Esophagus (tissue), 2 donors: ENCODE data around the gene MAP2K5. TPM values are rescaled to one million over a fixed set of nuclear protein-coding genes. Genes with fewer than 3 reads are reported as not detected.

Experiments used
- H3K27ac ChIP-seq, 2 donors: one replicate each; pipeline ENCODE4 v1.5.1; 2013; ENCODE audit warnings: low read depth in 2 of 2, mild to moderate bottlenecking in 2 of 2, inconsistent platforms in 1 of 2, low read length in 1 of 2, moderate library complexity in 1 of 2
- H3K27me3 ChIP-seq, 2 donors: one replicate each; pipeline ENCODE4 v1.6.1; 2013; ENCODE audit warnings: low read length in 2 of 2, control low read depth in 1 of 2, mild to moderate bottlenecking in 1 of 2; ENCODE audit not compliant: insufficient read depth in 2 of 2, control insufficient read depth in 1 of 2
- H3K36me3 ChIP-seq, 2 donors: one replicate each; pipeline ENCODE4 v1.6.1; 2013; ENCODE audit warnings: low read length in 1 of 2; ENCODE audit not compliant: control insufficient read depth in 2 of 2, insufficient read depth in 2 of 2
- H3K4me1 ChIP-seq, 2 donors: one replicate each; pipeline ENCODE4 v1.6.1; 2013; ENCODE audit warnings: low read length in 1 of 2; ENCODE audit not compliant: control insufficient read depth in 2 of 2, insufficient read depth in 2 of 2
- H3K4me3 ChIP-seq, 2 donors: one replicate each; pipeline ENCODE4 v1.5.1; 2013; ENCODE audit warnings: low read length in 2 of 2, mild to moderate bottlenecking in 2 of 2, low read depth in 1 of 2, moderate library complexity in 1 of 2
- H3K9me3 ChIP-seq, 2 donors: one replicate each; pipeline ENCODE4 v1.6.1; 2013; ENCODE audit warnings: mild to moderate bottlenecking in 2 of 2, low read depth in 1 of 2, low read length in 1 of 2, moderate library complexity in 1 of 2; ENCODE audit not compliant: control insufficient read depth in 2 of 2, insufficient read depth in 1 of 2
- WGBS, 2 donors: extraction: QIAGEN DNeasy Blood & Tissue Kit; methylation state at CpG; one replicate each; pipeline ENCODE4 v1.1.7; 2013; 5-methylcytosine and 5-hydroxymethylcytosine counted together
- polyA plus RNA-seq, 2 donors: library from polyadenylated mRNA; stranded (reverse); fragments of 200-250 nt; gene quantifications; one replicate each; pipeline ENCODE4 v1.2.3, GENCODE V29; 2013
- donor health status: healthy with polysubstance abuse.
- donor health status: Bipolar disorder and iron deficiency.

The MAP2K5 gene
- polyA plus RNA-seq, 2 donors: 3.2 to 5.0 TPM

DNA sequence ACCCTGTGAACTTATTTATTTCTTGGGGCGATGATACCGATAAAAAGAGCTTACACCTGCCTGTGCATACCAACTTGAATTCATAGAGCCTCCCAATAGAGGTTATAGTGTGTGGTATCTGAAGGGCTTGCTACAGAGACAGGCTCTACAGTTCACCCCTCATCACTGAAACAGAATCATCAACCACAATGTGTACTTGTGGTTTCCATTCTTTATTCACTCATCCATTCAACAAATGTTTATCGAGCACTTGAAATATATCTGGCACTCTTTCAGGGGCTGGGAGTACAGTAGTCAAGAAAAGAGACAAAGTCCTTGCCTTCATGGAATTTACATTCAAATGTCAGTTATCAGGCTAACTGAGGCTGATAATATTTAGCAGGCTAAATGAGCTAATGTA lies 148.4 kb downstream of the MAP2K5 start:
- Histone ChIP-seq H3K4me3 (no peak overlapping the region), H3K27ac (no peak overlapping the region), H3K27me3 (no peaks in the 10 kb centered on the region), H3K9me3 (no peaks in the 10 kb centered on the region), H3K4me1 (no peaks in the 10 kb centered on the region), H3K36me3 (no peaks in the 10 kb centered on the region)
- WGBS, 2 donors: 73 to 77% methylated on average over 3 of the region's 3 CpGs

DNA sequence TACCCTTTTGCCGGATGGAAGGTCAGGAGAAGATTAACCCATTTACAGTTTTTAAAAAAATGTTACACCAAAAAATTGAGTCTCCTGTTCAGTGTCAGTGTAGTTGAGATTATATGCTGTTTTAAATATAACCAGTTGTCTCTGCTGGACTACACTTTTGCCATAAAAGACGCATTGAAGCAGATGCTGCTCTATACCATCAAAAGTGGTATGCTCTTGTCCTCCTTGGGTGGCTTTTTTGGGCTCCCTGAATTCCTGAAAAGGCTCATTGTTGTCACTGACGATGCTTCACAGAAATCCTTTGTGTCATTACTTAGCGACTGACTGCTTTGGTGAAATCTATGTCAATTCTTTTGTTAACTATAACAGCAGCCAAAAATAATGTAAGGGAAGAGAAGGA lies 148.9 kb downstream of the MAP2K5 start:
- 80 to 86% methylated on average over 4 of the region's 4 CpGs for WGBS, 2 donors
- no peaks in the 10 kb centered on the region for H3K9me3 ChIP-seq
- no peaks in the 10 kb centered on the region for H3K36me3 ChIP-seq
- no peak overlapping the region for H3K4me3 ChIP-seq
- no peak overlapping the region for H3K27ac ChIP-seq
- no peaks in the 10 kb centered on the region for H3K4me1 ChIP-seq
- H3K27me3 ChIP-seq: no peaks in the 10 kb centered on the region

DNA sequence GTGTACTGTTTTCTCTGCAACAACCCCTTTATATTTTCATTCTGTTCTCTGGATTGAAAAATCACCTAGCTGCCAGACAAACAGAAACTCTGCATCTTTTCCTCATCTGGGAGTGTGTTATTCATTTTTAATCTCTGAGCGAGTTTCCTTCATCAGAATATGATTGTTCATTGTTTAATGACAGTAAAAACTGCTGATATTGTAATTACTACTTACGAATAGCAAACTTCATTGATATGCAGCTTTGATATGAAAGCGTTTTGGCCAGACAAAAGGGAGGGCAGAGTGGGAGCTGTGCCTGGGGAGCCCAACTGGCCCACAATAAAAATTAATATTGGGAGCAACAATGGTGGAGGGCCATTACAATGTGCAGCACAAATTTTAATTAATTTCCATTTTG lies 150.1 kb downstream of the MAP2K5 start:
- no peaks in the 10 kb centered on the region for H3K27me3 ChIP-seq
- 94 to 96% methylated on average over 3 of the region's 3 CpGs for WGBS, 2 donors
- no peaks in the 10 kb centered on the region for H3K36me3 ChIP-seq
- H3K4me3 ChIP-seq: no peak overlapping the region
- H3K4me1 ChIP-seq: no peaks in the 10 kb centered on the region
- H3K27ac ChIP-seq: no peak overlapping the region
- H3K9me3 ChIP-seq: no peaks in the 10 kb centered on the region

DNA sequence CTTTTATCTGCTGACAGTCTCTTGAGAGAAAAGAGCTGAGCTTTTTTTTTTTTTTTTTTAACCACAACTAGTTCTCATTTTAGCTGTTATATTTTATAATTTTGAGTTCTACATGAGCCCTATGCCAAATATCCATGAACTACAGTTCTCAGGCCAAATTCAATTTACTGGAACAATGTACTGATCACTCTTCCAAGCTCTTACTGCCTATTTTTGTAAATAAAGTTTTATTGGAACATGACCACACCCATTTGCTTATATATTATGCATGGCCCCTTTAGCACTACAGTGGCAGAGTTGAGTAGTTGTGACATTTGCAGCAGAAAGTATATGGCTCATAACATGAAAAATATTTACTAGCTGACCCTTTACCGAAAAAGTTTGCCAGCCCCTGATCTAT lies 153.6 kb downstream of the MAP2K5 start:
- no peaks in the 10 kb centered on the region for H3K36me3 ChIP-seq
- no peak overlapping the region for H3K4me3 ChIP-seq
- H3K9me3 ChIP-seq: no peaks in the 10 kb centered on the region
- H3K4me1 ChIP-seq: no peaks in the 10 kb centered on the region
- H3K27ac ChIP-seq: no peak overlapping the region
- 95 to 100% methylated on average over 1 of the region's 1 CpG for WGBS, 2 donors
- H3K27me3 ChIP-seq: no peaks in the 10 kb centered on the region

DNA sequence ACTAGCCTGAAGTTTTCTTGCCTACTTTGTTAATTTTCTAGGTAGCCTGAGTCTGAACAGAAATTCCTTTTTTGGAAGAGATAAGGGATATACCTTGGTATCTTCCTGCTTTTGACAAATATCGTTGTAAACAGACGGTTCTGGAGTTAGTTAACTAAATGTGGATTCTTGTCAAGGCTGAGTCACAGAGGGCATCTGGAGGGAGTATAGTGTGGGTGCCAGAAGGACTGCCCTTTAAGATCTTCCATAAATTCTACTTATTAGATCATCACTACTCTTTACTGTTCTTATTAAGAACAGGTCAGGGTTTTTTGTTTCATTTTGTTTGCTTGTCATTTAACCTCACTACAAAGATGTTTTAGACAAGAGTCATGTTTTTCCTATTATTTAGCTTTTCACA lies 157.5 kb downstream of the MAP2K5 start:
- WGBS, 2 donors: 92 to 98% methylated on average over 2 of the region's 2 CpGs
- Histone ChIP-seq H3K4me3 (no peak overlapping the region), H3K9me3 (no peaks in the 10 kb centered on the region), H3K4me1 (no peaks in the 10 kb centered on the region), H3K36me3 (no peaks in the 10 kb centered on the region), H3K27ac (no peak overlapping the region), H3K27me3 (no peaks in the 10 kb centered on the region)

DNA sequence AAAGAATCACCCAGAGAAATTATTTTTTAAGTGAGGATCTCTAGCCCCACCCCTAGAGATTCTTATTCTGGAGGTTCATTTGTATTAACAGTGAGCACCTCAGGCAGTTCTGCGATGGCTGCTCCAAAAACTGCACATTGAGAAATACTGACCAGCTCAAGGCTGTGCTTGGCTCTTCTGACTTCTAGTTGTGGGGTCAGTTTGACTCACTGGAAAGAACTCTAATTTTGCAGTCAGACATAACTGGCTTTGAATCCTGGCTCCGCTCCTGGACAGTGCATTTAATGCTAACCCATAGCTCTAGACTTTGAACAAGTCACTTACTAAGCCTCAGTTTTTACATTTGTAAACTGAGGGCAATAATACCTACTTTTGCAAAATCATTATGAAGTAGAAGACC lies 159.2 kb downstream of the MAP2K5 start:
- H3K27me3 ChIP-seq: no peaks in the 10 kb centered on the region
- H3K4me3 ChIP-seq: no peak overlapping the region
- H3K36me3 ChIP-seq: no peaks in the 10 kb centered on the region
- H3K9me3 ChIP-seq: no peaks in the 10 kb centered on the region
- 94 to 96% methylated on average over 2 of the region's 2 CpGs for WGBS, 2 donors
- no peak overlapping the region for H3K27ac ChIP-seq
- no peaks in the 10 kb centered on the region for H3K4me1 ChIP-seq

DNA sequence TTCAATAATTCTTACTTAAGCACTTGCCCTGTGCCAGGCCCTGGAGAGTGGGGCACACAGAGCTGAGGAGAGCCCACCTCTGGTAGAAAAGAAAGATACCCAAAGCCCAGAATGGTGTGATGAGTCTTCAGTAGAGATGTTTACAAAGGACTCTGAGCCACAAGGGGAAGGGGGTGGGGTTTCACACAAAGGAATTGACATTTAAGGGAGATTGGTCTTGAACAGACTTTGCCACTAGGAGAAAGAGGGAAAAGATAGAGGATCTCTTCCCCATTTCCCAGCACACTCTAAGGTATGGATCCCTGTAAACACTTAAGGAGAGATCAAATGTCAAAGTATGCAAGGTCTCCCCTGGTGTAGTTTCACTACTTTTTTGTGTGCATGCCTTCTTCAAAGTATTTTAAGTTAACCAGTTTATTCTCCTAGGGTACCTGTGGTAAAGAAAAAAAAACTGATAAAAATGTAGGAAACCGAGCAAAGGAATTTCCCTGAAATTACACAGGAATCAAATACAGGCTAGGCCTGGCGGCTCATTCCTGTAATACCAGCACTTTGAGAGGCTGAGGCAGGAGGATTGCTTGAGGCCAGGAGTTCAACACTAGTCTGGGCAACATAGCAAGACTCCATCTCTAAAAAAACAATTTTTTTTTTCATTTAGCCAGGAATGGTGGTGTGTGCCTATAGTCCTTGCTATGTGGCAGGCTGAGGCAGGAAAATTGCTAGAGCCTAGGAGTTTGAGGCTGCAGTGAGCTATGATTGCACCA lies 165.2 kb downstream of the MAP2K5 start:
- WGBS, 2 donors: 97 to 98% methylated on average over 2 of the region's 2 CpGs
- Histone ChIP-seq H3K4me1 (no peaks in the 10 kb centered on the region), H3K36me3 (no peaks in the 10 kb centered on the region), H3K4me3 (no peak overlapping the region), H3K27ac (no peak overlapping the region), H3K9me3 (no peaks in the 10 kb centered on the region), H3K27me3 (no peaks in the 10 kb centered on the region)

DNA sequence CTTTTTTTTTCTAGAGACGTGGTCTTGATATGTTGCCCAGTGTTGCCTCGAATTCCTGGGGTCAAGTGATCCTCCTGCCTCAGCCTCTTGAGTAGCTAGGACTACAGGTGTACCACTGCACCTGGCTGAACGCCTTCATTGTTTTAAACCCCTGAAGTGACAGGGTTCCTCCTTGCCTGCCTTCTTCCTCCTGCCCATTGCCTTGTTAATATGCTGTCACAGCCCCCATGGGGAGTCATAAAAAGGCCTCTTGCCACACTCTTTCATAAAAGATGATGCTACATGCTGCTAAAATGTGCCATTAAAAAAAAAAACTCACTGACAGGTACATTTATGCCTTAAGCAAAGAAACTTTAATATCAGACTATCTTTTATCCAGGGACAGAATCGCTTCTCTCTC lies 166.0 kb downstream of the MAP2K5 start:
- 86 to 87% methylated on average over 4 of the region's 4 CpGs for WGBS, 2 donors
- H3K9me3 ChIP-seq: no peaks in the 10 kb centered on the region

DNA sequence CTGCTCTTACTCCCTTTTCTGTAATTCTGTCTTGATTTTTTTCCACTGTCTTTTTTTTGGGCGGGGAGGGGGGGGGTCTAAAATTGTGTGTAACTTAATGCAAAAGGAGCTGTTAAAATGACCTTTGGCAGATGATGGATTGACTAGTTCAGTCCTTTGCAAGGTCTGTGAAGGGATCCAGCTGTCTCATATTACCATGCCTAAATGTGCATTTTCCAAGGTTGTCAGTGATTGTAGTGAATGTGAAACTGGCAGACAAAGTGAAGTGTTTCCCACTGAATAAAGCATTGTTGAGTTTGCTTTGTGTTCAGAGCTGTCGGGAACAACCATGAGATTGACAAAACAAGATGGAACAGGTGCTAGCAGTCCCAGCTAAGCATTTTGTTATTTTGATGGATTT lies 172.7 kb downstream of the MAP2K5 start:
- Histone ChIP-seq H3K4me3 (no peak overlapping the region), H3K9me3 (no peaks in the 10 kb centered on the region), H3K27ac (no peak overlapping the region), H3K4me1 (no peaks in the 10 kb centered on the region), H3K27me3 (no peaks in the 10 kb centered on the region), H3K36me3 (no peaks in the 10 kb centered on the region)
- WGBS, 2 donors: 78 to 89% methylated on average over 2 of the region's 2 CpGs

More for the DNA sequence above, 166.0 kb downstream of the MAP2K5 start:
- Histone ChIP-seq H3K36me3 (no peaks in the 10 kb centered on the region), H3K27ac (no peak overlapping the region), H3K4me1 (no peaks in the 10 kb centered on the region), H3K27me3 (no peaks in the 10 kb centered on the region), H3K4me3 (no peak overlapping the region)

DNA sequence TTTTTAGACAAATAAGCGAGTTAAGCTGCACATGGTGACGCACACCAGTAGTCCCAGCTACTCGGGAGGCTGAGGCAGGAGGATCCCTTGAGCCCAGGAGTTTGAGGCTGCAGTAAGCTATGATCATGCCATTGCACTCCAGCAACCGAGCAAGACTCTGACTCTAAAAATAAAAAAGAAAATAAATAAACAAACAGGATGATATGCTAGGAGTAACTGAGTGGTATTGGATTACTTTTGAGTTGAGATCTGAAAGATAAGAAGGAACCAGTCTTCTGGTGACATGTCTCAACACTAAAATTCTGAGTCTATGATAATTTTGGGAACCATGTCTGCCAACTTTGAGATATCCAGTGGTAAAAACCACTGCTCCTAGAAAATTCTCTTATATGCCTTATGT lies 173.7 kb downstream of the MAP2K5 start:
- no peaks in the 10 kb centered on the region for H3K36me3 ChIP-seq
- no peaks in the 10 kb centered on the region for H3K9me3 ChIP-seq
- no peak overlapping the region for H3K4me3 ChIP-seq
- no peaks in the 10 kb centered on the region for H3K4me1 ChIP-seq
- WGBS, 2 donors: 94 to 96% methylated on average over 4 of the region's 4 CpGs
- no peaks in the 10 kb centered on the region for H3K27me3 ChIP-seq
- H3K27ac ChIP-seq: no peak overlapping the region
